WTC11 (cell line): ENCODE data around the gene SBF2. TPM values are rescaled to one million over a fixed set of nuclear protein-coding genes. Genes with fewer than 3 reads are reported as not detected.

Experiments
- ATAC-seq: fragments of 200-7000 bp; cut with Tn5 transposase; 2 replicates; pipeline ENCODE4 v1.10.0; 2021; ENCODE audit warnings: mild to moderate bottlenecking, moderate library complexity
- CTCF ChIA-PET: fragments of 300-600 bp; sonication (Branson Sonifier 250); formaldehyde crosslinking; loops from one replicate; lab custom pipeline; 2021; ENCODE audit warnings: antibody characterized with exemption; lab: Charles Lee
- POLR2A ChIA-PET: fragments of 350-600 bp; sonication (Branson Sonifier 250); formaldehyde crosslinking; loops from one replicate; lab custom pipeline; 2021; ENCODE audit warnings: antibody characterized with exemption; lab: Charles Lee
- DNase-seq: peaks from one replicate; pipeline ENCODE4 v3.0.0; 2021; ENCODE audit warnings: low spot score
- H3K27ac Mint-ChIP-seq: 2 replicates; pipeline ENCODE4 v1.8.0; 2021; ENCODE audit warnings: mixed read lengths
- H3K27me3 Mint-ChIP-seq: 2 replicates; pipeline ENCODE4 v1.8.0; 2021; ENCODE audit warnings: low read depth, mild to moderate bottlenecking, moderate library complexity, mixed read lengths
- H3K36me3 Mint-ChIP-seq: 2 replicates; pipeline ENCODE4 v1.8.0; 2021; ENCODE audit warnings: mixed read lengths
- H3K4me1 Mint-ChIP-seq: 2 replicates; pipeline ENCODE4 v1.8.0; 2022; ENCODE audit warnings: mixed read lengths
- H3K4me3 Mint-ChIP-seq: 2 replicates; pipeline ENCODE4 v1.8.0; 2021; ENCODE audit warnings: mild to moderate bottlenecking, moderate library complexity, mixed read lengths
- H3K9me3 Mint-ChIP-seq: 2 replicates; pipeline ENCODE4 v1.8.0; 2021; ENCODE audit warnings: mixed read lengths
- CREM ChIP-seq: sonication (generic); formaldehyde crosslinking; IDR thresholded peaks from 2 replicates; pipeline ENCODE4 v1.8.1; 2022; ENCODE audit warnings: mild to moderate bottlenecking, missing genetic modification reagents, moderate library complexity
- ELF4 ChIP-seq: sonication (generic); formaldehyde crosslinking; IDR thresholded peaks from 2 replicates; pipeline ENCODE4 v1.8.1; 2022; ENCODE audit warnings: low read depth, mild to moderate bottlenecking, moderate library complexity, missing genetic modification reagents
- HMGA2 ChIP-seq: fragments of 250-450 bp; sonication (Bioruptor Pico); IDR thresholded peaks from 2 replicates; pipeline ENCODE4 v1.4.0; 2021; ENCODE audit warnings: mild to moderate bottlenecking, moderate library complexity
- IRF2 ChIP-seq: sonication (generic); formaldehyde crosslinking; IDR thresholded peaks from 2 replicates; pipeline ENCODE4 v1.8.0; 2022; ENCODE audit warnings: low read depth, missing genetic modification reagents, borderline replicate concordance
- KAT7 ChIP-seq: sonication (generic); formaldehyde crosslinking; IDR thresholded peaks from 2 replicates; pipeline ENCODE4 v1.8.1; 2023; ENCODE audit warnings: missing genetic modification reagents, mild to moderate bottlenecking, borderline replicate concordance
- NFE2L1 ChIP-seq: sonication (generic); formaldehyde crosslinking; IDR thresholded peaks from 2 replicates; pipeline ENCODE4 v1.8.1; 2023; ENCODE audit warnings: missing genetic modification reagents
- RELA ChIP-seq: sonication (generic); formaldehyde crosslinking; IDR thresholded peaks from 2 replicates; pipeline ENCODE4 v1.8.1; 2022; ENCODE audit warnings: missing genetic modification reagents, mild to moderate bottlenecking, borderline replicate concordance
- SMAD4 ChIP-seq: sonication (generic); formaldehyde crosslinking; IDR thresholded peaks from 2 replicates; pipeline ENCODE4 v1.8.0; 2022; ENCODE audit warnings: mild to moderate bottlenecking, missing genetic modification reagents
- TEAD1 ChIP-seq: sonication (generic); formaldehyde crosslinking; IDR thresholded peaks from 2 replicates; pipeline ENCODE4 v1.8.0; 2022; ENCODE audit warnings: mild to moderate bottlenecking, missing genetic modification reagents
- ZNF121 ChIP-seq: sonication (generic); formaldehyde crosslinking; IDR thresholded peaks from 2 replicates; pipeline ENCODE4 v1.8.0; 2023; ENCODE audit warnings: missing genetic modification reagents
- total RNA-seq: library from RNA; stranded (reverse); gene quantifications from 3 replicates; pipeline ENCODE4 v1.2.3, GENCODE V29; 2021
- TF ChIP-seq, protein P1 (sequence below): fragments of 250-450 bp; sonication (Bioruptor Pico); IDR thresholded peaks from 2 replicates; pipeline ENCODE4 v1.9.0; 2021; ENCODE audit warnings: mild to moderate bottlenecking
- TF ChIP-seq, protein P2 (sequence below): sonication (generic); formaldehyde crosslinking; IDR thresholded peaks from 2 replicates; pipeline ENCODE4 v1.8.0; 2022; ENCODE audit warnings: mild to moderate bottlenecking, missing genetic modification reagents
- TF ChIP-seq, protein P3 (sequence below): sonication (generic); formaldehyde crosslinking; IDR thresholded peaks from 2 replicates; pipeline ENCODE4 v1.8.0; 2022; ENCODE audit warnings: mild to moderate bottlenecking, missing genetic modification reagents
- TF ChIP-seq, protein P4 (sequence below): sonication (generic); formaldehyde crosslinking; IDR thresholded peaks from 2 replicates; pipeline ENCODE4 v1.8.0; 2023; ENCODE audit warnings: mild to moderate bottlenecking, missing genetic modification reagents
- TF ChIP-seq, protein P5 (sequence below): sonication (generic); formaldehyde crosslinking; IDR thresholded peaks from 2 replicates; pipeline ENCODE4 v1.8.1; 2023; ENCODE audit warnings: mild to moderate bottlenecking, missing genetic modification reagents, moderate library complexity
- TF ChIP-seq, protein P6 (sequence below): fragments of 250-450 bp; sonication (Bioruptor Pico); IDR thresholded peaks from 2 replicates; pipeline ENCODE4 v1.9.0; 2021; ENCODE audit warnings: mild to moderate bottlenecking, borderline replicate concordance
- TF ChIP-seq, protein P7 (sequence below): sonication (generic); formaldehyde crosslinking; IDR thresholded peaks from 2 replicates; pipeline ENCODE4 v1.8.1; 2022; ENCODE audit warnings: low read depth, missing genetic modification reagents, borderline replicate concordance

Gene SBF2
- total RNA-seq, 1 experiment from 2014 or later, result 47.6 TPM

DNA sequence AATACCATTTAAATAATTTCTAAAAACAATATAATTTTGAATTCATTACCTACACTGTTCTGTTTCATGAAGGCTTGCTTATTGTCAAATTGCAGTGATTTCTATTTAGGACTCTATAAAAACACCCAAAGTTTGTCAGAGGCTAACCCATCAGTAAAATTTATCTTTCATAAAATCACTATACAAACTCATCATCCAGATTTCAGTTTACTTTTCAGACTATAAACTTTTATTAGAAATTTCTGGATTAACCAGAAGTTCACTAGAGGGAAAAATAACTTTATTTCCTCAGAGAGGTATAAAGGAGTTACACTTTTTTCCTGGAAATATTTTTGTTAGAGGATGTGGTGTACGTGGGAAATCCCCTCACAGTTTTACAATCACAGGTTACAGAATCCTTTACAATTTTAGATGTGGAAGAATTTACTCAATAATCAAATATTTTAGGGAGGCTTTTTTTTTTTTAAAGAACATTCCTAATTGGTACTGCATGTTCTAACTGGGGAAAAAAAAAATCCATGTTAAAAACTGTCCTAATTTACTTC, 453.5 kb downstream of the SBF2 start:
- Mint-ChIP-seq H3K36me3 (peaks cover 5% of the 10 kb centered on the region; the same call in 1 of the 2 replicates), H3K9me3 (no peaks in the 10 kb centered on the region), H3K4me3 (no peak overlapping the region), H3K27me3 (no peaks in the 10 kb centered on the region), H3K4me1 (peaks cover 18% of the 10 kb centered on the region), H3K27ac (no peak overlapping the region)
- ChIA-PET CTCF (no interaction called here), POLR2A (no interaction called here)
- no peak for DNase-seq
- no peak for ATAC-seq
- TF ChIP-seq SMAD4 (CRISPR knock-in tag) (no peak), IRF2 (no peak), TEAD1 (CRISPR knock-in tag) (no peak), KAT7 (CRISPR knock-in tag) (no peak), ZNF121 (no peak), RELA (no peak)
- TF ChIP-seq, protein P1, sequence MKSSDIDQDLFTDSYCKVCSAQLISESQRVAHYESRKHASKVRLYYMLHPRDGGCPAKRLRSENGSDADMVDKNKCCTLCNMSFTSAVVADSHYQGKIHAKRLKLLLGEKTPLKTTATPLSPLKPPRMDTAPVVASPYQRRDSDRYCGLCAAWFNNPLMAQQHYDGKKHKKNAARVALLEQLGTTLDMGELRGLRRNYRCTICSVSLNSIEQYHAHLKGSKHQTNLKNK (CRISPR knock-in tag), result no peak
- TF ChIP-seq, protein P2, sequence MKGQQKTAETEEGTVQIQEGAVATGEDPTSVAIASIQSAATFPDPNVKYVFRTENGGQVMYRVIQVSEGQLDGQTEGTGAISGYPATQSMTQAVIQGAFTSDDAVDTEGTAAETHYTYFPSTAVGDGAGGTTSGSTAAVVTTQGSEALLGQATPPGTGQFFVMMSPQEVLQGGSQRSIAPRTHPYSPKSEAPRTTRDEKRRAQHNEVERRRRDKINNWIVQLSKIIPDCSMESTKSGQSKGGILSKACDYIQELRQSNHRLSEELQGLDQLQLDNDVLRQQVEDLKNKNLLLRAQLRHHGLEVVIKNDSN (CRISPR knock-in tag), result no peak
- TF ChIP-seq, protein P3, sequence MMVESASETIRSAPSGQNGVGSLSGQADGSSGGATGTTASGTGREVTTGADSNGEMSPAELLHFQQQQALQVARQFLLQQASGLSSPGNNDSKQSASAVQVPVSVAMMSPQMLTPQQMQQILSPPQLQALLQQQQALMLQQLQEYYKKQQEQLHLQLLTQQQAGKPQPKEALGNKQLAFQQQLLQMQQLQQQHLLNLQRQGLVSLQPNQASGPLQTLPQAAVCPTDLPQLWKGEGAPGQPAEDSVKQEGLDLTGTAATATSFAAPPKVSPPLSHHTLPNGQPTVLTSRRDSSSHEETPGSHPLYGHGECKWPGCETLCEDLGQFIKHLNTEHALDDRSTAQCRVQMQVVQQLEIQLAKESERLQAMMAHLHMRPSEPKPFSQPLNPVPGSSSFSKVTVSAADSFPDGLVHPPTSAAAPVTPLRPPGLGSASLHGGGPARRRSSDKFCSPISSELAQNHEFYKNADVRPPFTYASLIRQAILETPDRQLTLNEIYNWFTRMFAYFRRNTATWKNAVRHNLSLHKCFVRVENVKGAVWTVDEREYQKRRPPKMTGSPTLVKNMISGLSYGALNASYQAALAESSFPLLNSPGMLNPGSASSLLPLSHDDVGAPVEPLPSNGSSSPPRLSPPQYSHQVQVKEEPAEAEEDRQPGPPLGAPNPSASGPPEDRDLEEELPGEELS, result no peak
- TF ChIP-seq, protein P4, sequence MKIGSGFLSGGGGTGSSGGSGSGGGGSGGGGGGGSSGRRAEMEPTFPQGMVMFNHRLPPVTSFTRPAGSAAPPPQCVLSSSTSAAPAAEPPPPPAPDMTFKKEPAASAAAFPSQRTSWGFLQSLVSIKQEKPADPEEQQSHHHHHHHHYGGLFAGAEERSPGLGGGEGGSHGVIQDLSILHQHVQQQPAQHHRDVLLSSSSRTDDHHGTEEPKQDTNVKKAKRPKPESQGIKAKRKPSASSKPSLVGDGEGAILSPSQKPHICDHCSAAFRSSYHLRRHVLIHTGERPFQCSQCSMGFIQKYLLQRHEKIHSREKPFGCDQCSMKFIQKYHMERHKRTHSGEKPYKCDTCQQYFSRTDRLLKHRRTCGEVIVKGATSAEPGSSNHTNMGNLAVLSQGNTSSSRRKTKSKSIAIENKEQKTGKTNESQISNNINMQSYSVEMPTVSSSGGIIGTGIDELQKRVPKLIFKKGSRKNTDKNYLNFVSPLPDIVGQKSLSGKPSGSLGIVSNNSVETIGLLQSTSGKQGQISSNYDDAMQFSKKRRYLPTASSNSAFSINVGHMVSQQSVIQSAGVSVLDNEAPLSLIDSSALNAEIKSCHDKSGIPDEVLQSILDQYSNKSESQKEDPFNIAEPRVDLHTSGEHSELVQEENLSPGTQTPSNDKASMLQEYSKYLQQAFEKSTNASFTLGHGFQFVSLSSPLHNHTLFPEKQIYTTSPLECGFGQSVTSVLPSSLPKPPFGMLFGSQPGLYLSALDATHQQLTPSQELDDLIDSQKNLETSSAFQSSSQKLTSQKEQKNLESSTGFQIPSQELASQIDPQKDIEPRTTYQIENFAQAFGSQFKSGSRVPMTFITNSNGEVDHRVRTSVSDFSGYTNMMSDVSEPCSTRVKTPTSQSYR (CRISPR knock-in tag), result no peak
- TF ChIP-seq, protein P5, sequence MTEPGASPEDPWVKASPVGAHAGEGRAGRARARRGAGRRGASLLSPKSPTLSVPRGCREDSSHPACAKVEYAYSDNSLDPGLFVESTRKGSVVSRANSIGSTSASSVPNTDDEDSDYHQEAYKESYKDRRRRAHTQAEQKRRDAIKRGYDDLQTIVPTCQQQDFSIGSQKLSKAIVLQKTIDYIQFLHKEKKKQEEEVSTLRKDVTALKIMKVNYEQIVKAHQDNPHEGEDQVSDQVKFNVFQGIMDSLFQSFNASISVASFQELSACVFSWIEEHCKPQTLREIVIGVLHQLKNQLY (CRISPR knock-in tag), result no peak

DNA sequence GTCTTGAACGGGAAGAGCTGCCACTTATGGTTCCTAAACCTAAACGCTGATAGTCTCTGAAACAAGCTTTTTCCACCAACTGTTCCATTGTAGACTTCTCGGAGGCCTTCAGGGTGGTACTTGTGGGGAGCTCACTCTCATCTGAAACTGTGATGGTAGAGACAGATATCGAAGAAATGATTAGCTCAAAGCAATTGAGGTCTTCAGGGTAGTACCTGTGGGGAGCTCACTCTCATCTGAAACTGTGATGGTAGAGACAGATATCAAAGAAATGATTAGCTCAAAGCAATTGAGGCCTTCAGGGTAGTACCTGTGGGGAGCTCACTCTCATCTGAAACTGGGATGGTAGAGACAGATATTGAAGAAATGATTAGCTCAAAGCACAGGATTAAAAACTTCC, 454.5 kb downstream of the SBF2 start:
- peak overlapping the region; percentile 79 for H3K27ac Mint-ChIP-seq
- ChIA-PET CTCF (interaction anchor here (0.6 kb wide), 1 partner anchor 135 kb away, joined by 3 read pairs; no protein-coding TSS in a partner anchor), POLR2A (no interaction called here)
- H3K4me3 Mint-ChIP-seq, result no peak overlapping the region
- no peak for DNase-seq
- ATAC-seq, result no peak
- peaks cover 5% of the 10 kb centered on the region; the same call in 1 of the 2 replicates for H3K36me3 Mint-ChIP-seq
- H3K9me3 Mint-ChIP-seq, result no peaks in the 10 kb centered on the region
- H3K4me1 Mint-ChIP-seq, result peaks cover 18% of the 10 kb centered on the region
- no peaks in the 10 kb centered on the region for H3K27me3 Mint-ChIP-seq
- TF ChIP-seq NFE2L1 (no peak), ELF4 (CRISPR knock-in tag) (no peak), CREM (CRISPR knock-in tag) (no peak), TEAD1 (CRISPR knock-in tag) (no peak), HMGA2 (CRISPR knock-in tag) (no peak)
- TF ChIP-seq, protein P4 (CRISPR knock-in tag), result no peak
- TF ChIP-seq, protein P6, sequence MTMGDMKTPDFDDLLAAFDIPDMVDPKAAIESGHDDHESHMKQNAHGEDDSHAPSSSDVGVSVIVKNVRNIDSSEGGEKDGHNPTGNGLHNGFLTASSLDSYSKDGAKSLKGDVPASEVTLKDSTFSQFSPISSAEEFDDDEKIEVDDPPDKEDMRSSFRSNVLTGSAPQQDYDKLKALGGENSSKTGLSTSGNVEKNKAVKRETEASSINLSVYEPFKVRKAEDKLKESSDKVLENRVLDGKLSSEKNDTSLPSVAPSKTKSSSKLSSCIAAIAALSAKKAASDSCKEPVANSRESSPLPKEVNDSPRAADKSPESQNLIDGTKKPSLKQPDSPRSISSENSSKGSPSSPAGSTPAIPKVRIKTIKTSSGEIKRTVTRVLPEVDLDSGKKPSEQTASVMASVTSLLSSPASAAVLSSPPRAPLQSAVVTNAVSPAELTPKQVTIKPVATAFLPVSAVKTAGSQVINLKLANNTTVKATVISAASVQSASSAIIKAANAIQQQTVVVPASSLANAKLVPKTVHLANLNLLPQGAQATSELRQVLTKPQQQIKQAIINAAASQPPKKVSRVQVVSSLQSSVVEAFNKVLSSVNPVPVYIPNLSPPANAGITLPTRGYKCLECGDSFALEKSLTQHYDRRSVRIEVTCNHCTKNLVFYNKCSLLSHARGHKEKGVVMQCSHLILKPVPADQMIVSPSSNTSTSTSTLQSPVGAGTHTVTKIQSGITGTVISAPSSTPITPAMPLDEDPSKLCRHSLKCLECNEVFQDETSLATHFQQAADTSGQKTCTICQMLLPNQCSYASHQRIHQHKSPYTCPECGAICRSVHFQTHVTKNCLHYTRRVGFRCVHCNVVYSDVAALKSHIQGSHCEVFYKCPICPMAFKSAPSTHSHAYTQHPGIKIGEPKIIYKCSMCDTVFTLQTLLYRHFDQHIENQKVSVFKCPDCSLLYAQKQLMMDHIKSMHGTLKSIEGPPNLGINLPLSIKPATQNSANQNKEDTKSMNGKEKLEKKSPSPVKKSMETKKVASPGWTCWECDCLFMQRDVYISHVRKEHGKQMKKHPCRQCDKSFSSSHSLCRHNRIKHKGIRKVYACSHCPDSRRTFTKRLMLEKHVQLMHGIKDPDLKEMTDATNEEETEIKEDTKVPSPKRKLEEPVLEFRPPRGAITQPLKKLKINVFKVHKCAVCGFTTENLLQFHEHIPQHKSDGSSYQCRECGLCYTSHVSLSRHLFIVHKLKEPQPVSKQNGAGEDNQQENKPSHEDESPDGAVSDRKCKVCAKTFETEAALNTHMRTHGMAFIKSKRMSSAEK (CRISPR knock-in tag), result no peak
- TF ChIP-seq, protein P5 (CRISPR knock-in tag), result no peak
- TF ChIP-seq, protein P1 (CRISPR knock-in tag), result no peak
- TF ChIP-seq, protein P7, sequence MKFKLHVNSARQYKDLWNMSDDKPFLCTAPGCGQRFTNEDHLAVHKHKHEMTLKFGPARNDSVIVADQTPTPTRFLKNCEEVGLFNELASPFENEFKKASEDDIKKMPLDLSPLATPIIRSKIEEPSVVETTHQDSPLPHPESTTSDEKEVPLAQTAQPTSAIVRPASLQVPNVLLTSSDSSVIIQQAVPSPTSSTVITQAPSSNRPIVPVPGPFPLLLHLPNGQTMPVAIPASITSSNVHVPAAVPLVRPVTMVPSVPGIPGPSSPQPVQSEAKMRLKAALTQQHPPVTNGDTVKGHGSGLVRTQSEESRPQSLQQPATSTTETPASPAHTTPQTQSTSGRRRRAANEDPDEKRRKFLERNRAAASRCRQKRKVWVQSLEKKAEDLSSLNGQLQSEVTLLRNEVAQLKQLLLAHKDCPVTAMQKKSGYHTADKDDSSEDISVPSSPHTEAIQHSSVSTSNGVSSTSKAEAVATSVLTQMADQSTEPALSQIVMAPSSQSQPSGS, result no peak
